GM19025 (cell line): ENCODE results near the gene TBC1D25.

ENCODE experiments used
- ATAC-seq: cut with Tn5 transposase; IDR thresholded peaks from one replicate; pipeline ENCODE4 v1.9.1; 2021; ENCODE audit warnings: mild to moderate bottlenecking, low read depth, moderate library complexity; ENCODE audit not compliant: unreplicated experiment

Gene TBC1D25

DNA sequence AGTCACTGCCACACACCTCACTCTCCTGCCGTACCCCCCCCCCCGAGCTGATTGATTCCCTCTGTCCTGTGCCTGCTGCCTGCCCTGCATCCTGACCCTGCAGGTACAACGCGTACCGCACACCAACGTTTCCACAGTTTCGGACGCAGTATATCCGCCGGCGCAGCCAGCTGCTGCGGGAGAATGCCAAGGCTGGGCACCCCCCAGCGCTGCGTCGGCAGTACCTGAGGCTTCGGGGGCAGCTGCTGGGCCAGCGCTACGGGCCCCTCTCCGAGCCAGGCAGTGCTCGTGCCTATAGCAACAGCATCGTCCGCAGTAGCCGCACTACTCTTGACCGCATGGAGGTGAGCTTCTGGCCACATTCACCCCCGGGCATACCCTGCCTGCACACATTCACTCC lies 59.1 kb downstream of the TBC1D25 start:
- no peak for ATAC-seq

DNA sequence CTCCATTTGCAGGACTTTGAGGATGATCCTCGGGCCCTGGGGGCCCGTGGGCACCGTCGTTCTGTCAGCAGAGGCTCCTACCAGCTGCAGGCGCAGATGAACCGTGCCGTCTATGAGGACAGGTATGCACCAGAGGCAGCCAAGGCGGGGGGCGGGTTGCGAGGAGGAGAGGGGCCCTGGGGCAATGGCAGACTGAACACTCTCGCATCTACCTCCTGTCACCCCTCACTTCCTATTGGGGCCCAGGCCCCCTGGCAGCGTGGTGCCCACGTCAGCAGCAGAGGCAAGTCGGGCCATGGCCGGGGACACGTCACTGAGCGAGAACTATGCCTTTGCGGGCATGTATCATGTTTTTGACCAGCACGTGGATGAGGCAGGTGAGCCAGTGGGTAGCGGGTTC lies 59.8 kb downstream of the TBC1D25 start:
- ATAC-seq = no peak

DNA sequence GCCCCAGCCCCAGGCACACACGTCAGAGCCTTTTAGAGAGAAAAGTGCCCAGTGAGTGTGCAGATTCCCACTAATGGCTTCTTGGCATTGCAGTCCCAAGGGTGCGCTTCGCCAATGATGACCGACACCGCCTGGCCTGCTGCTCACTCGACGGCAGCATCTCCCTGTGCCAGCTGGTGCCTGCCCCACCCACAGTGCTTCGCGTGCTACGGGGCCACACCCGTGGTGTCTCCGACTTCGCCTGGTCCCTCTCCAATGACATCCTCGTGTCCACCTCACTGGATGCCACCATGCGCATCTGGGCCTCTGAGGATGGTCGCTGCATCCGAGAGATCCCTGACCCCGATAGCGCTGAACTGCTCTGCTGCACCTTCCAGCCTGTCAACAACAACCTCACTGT lies 60.7 kb downstream of the TBC1D25 start:
- no peak for ATAC-seq

GRCh38 chrX:48601741-48602394 lies 62.4 kb downstream of the TBC1D25 start:
- ATAC-seq = no peak

DNA sequence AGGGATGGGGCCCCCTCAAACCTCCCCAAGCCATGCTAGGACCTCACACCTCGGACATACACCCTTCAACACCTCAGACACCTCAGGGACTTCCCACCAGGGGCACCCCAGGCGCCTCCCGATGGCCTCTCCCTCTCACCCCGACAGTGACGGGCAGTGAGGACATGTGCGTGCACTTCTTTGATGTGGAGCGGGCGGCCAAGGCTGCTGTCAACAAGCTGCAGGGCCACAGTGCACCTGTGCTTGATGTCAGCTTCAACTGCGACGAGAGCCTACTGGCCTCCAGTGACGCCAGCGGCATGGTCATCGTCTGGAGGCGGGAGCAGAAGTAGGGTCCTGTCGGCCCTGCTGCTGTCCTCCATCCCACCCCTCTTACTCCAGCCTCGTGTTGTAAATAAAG lies 65.2 kb downstream of the TBC1D25 start:
- no peak for ATAC-seq

DNA sequence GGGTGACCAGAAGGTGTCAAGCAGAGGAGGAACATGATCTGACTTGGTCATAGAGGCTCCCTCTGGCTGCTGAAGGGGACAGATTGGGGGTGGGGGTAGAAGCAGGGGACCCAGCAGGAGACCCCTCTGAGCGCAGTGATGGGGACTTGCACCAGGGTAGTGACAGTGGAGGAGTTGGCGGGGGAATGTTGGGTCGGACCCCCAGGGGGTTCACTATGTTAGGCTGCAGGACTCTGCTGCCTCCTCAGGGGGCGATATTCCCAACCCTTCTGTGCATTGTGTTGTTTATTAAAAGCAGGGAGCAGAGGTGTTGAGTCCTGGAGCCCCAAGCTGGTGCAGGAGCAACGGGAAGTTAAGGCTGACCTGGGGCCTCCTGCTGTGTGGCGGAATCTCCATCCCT lies 66.6 kb downstream of the TBC1D25 start:
- ATAC-seq = no peak

DNA sequence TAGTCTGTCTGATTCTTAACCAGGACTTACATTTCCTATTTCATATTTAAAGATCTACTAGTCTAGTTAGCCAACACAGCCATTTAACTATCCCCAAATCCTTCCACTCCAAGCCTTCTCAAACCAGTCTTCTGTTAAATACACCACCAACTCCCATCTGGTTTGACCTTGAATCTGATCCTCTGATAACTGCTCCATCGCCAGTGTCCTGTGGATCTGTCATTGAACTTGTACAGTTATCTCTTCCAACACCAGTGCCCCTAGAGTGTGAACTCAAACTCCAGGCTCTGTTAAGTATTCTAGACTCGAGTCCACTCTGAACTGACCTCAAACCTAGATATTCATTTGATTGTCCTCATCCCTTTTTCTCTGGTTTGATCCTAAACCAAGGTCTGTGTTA lies 72.2 kb downstream of the TBC1D25 start:
- no peak for ATAC-seq
